OCI-LY1 (cell line): ENCODE data around the gene KLB.

Experiments used
- H2AFZ ChIP-seq: fragments of 200-600 bp; sonication (generic), shearing (Covaris generic); 2 replicates; pipeline ENCODE4 v1.6.0; 2014; ENCODE audit warnings: antibody characterized with exemption, mild to moderate bottlenecking, low read length
- H3F3A ChIP-seq: fragments of 200-600 bp; sonication (generic), shearing (Covaris generic); 2 replicates; pipeline ENCODE4 v1.6.0; 2014; ENCODE audit warnings: mild to moderate bottlenecking, antibody characterized with exemption, low read length, moderate library complexity; ENCODE audit not compliant: insufficient read depth
- H3K27ac ChIP-seq: fragments of 200-600 bp; sonication (generic); 2 replicates; pipeline ENCODE4 v1.5.1; 2014; ENCODE audit warnings: low read length, mixed run types, mild to moderate bottlenecking, low read depth; ENCODE audit not compliant: poor library complexity, severe bottlenecking
- H3K27me3 ChIP-seq: fragments of 200-600 bp; sonication (generic); 2 replicates; pipeline ENCODE4 v1.6.0; 2014; ENCODE audit warnings: antibody characterized with exemption, mild to moderate bottlenecking, low read length, moderate library complexity; ENCODE audit not compliant: insufficient read depth
- H3K36me3 ChIP-seq: fragments of 200-600 bp; sonication (generic); 2 replicates; pipeline ENCODE4 v1.6.1; 2014; ENCODE audit warnings: mild to moderate bottlenecking, antibody characterized with exemption, low read length, moderate library complexity, mixed read lengths; ENCODE audit not compliant: insufficient read depth
- H3K4me1 ChIP-seq: fragments of 200-600 bp; sonication (generic); 2 replicates; pipeline ENCODE4 v1.5.1; 2014; ENCODE audit warnings: mild to moderate bottlenecking, low read length, moderate library complexity; ENCODE audit not compliant: insufficient read depth, severe bottlenecking
- H3K4me2 ChIP-seq: fragments of 200-600 bp; sonication (generic), shearing (Covaris generic); 2 replicates; pipeline ENCODE4 v1.6.1; 2014; ENCODE audit warnings: low read length
- H3K4me3 ChIP-seq: fragments of 200-600 bp; sonication (generic); 2 replicates; pipeline ENCODE4 v1.5.1; 2014; ENCODE audit warnings: low read length, low read depth, mild to moderate bottlenecking, mixed read lengths; ENCODE audit not compliant: poor library complexity, severe bottlenecking
- H3K79me2 ChIP-seq: fragments of 200-600 bp; shearing (Covaris generic); 2 replicates; pipeline ENCODE4 v1.6.1; 2016; ENCODE audit warnings: mixed run types, low read length, mixed read lengths; ENCODE audit not compliant: insufficient read depth
- H3K9ac ChIP-seq: fragments of 200-600 bp; sonication (generic), shearing (Covaris generic); 2 replicates; pipeline ENCODE4 v1.6.1; 2014; ENCODE audit warnings: mild to moderate bottlenecking, low read length, mixed read lengths
- H3K9me2 ChIP-seq: fragments of 200-600 bp; sonication (generic), shearing (Covaris generic); 2 replicates; pipeline ENCODE4 v1.6.1; 2014; ENCODE audit warnings: low read depth, mild to moderate bottlenecking, low read length, mixed read lengths
- H3K9me3 ChIP-seq: fragments of 200-600 bp; shearing (Covaris generic); 2 replicates; pipeline ENCODE4 v1.6.1; 2014; ENCODE audit warnings: low read length, mixed read lengths
- H4K20me1 ChIP-seq: fragments of 200-600 bp; sonication (generic), shearing (Covaris generic); 2 replicates; pipeline ENCODE4 v1.6.0; 2016; ENCODE audit warnings: mild to moderate bottlenecking, low read length; ENCODE audit not compliant: insufficient read depth
- EZH2 ChIP-seq: fragments of 200-600 bp; sonication (generic), shearing (Covaris generic); IDR thresholded peaks from 2 replicates; pipeline ENCODE4 v1.8.0; 2017; ENCODE audit warnings: borderline replicate concordance, mixed run types, mild to moderate bottlenecking, antibody characterized with exemption, low read length, moderate library complexity, mixed read lengths
- TF ChIP-seq, protein P1 (sequence below): fragments of 200-600 bp; sonication (generic), shearing (Covaris generic); IDR thresholded peaks from 2 replicates; pipeline ENCODE4 v1.5.1; 2017; ENCODE audit warnings: mild to moderate bottlenecking, antibody characterized with exemption, low read length, moderate library complexity, mixed read lengths

Gene KLB

DNA sequence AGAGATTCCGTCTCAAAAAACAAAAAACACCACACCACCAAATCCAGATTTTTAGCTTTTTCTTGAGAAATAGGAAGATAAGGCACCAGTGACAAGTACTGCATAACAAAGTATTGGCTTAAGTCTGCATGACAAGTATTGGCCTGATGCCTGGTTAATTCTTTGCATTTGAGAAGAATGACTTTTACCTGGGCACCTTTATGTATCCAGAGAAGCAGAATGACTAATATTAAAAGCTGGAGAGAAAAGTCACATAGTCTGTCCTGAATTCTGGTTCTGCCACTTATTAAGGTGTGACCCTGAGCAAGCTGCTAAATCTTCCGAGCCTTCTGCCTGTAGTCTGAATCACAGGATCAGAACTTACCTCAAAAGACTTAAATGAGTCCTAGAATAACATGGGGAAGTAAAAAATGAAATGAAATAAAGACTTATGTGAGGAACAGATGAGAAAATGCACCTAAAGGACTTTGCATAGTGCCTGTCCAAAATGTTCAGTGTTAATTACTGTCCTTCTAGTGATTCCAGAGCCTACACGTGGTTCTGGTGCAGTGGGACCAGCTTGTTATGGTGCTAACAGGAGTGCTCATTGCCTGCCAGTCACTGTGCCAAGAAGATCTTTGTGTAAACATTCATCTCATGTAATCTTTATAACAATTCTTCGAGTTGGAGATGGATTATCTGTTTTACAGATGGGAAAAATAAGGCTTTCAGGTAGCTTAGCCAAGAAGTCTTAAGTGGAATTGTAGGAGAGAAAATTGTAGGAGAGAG lies 88.9 kb downstream of the KLB start:
- Histone ChIP-seq H3K4me1 (no peaks in the 10 kb centered on the region), H3K4me3 (no peak overlapping the region), H3F3A (no peaks in the 10 kb centered on the region), H3K27ac (no peak overlapping the region), H3K9me3 (no peaks in the 10 kb centered on the region), H3K9me2 (no peaks in the 10 kb centered on the region), H3K9ac (no peak overlapping the region), H3K36me3 (peaks cover 17% of the 10 kb centered on the region), H3K27me3 (no peaks in the 10 kb centered on the region), H2AFZ (no peak overlapping the region), H3K79me2 (no peaks in the 10 kb centered on the region), H3K4me2 (no peak overlapping the region), H4K20me1 (no peaks in the 10 kb centered on the region)
- TF ChIP-seq, protein P1, sequence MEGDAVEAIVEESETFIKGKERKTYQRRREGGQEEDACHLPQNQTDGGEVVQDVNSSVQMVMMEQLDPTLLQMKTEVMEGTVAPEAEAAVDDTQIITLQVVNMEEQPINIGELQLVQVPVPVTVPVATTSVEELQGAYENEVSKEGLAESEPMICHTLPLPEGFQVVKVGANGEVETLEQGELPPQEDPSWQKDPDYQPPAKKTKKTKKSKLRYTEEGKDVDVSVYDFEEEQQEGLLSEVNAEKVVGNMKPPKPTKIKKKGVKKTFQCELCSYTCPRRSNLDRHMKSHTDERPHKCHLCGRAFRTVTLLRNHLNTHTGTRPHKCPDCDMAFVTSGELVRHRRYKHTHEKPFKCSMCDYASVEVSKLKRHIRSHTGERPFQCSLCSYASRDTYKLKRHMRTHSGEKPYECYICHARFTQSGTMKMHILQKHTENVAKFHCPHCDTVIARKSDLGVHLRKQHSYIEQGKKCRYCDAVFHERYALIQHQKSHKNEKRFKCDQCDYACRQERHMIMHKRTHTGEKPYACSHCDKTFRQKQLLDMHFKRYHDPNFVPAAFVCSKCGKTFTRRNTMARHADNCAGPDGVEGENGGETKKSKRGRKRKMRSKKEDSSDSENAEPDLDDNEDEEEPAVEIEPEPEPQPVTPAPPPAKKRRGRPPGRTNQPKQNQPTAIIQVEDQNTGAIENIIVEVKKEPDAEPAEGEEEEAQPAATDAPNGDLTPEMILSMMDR, result no peak
- no peak for TF ChIP-seq EZH2

DNA sequence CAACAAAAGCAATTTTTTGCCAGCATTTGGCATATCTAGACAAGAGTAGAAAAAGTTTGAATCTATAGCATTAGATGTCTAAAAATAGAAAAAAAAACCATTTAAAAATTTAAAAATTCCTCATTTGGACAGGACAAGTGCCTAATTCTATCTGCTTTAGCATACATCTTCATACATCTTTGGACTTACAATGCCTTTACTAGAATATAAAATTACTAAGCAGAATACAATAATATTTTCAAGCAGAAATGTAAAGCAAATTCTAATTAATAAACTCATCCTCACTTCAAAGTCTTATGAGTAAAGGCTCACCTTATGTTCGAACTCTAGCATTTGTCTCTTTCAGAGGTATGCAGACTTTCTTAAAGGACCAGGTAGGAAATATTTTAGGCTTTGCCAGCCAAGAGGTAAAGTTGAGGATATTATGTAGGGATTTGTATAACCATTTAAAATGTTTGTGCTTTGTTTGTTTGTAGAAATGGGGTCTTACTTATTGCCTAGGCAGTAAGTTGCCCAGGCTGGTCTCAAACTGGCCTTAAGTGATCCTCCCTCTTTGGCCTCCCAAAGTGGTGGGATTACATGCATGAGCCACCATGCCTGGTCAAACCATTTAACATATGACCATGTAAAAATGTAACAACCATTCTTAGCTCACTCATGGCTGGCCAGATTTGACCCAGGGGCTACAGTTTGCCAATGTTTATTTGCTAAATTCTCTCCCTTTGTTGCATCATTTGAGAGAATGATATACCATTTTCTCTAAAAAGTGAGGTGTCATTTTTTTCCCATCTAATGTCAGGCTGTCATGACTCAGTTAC lies 91.4 kb downstream of the KLB start:
- Histone ChIP-seq H3K9me2 (no peaks in the 10 kb centered on the region), H3K9me3 (no peaks in the 10 kb centered on the region), H3K4me2 (no peak overlapping the region), H3F3A (no peaks in the 10 kb centered on the region), H3K4me3 (no peak overlapping the region), H2AFZ (no peak overlapping the region), H3K9ac (no peak overlapping the region), H4K20me1 (no peaks in the 10 kb centered on the region), H3K36me3 (peaks cover 31% of the 10 kb centered on the region), H3K79me2 (no peaks in the 10 kb centered on the region), H3K4me1 (no peaks in the 10 kb centered on the region), H3K27ac (no peak overlapping the region), H3K27me3 (no peaks in the 10 kb centered on the region)
- TF ChIP-seq, protein P1, result no peak
- no peak for TF ChIP-seq EZH2

DNA sequence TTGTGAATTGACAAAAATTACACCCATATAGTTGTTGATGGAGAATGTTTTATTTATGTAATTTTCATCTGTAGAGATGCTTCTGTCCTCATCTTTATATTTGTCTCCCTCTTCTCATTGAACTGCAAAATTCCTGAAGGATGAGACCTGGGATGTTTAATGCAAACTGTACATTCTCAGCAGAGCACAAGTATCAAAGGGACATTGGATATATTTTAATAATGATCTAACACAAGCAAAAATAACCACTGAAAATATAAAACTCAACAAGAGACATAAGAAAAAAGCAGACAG lies 91.9 kb downstream of the KLB start:
- H3K4me2 ChIP-seq, result no peak overlapping the region
- H3K9me3 ChIP-seq, result no peaks in the 10 kb centered on the region
- TF ChIP-seq, protein P1, result no peak
- no peak for TF ChIP-seq EZH2
- no peak overlapping the region for H3K4me3 ChIP-seq
- H3K27ac ChIP-seq, result no peak overlapping the region
- H3F3A ChIP-seq, result no peaks in the 10 kb centered on the region
- no peaks in the 10 kb centered on the region for H3K9me2 ChIP-seq
- no peak overlapping the region for H2AFZ ChIP-seq
- no peaks in the 10 kb centered on the region for H3K4me1 ChIP-seq
- H3K79me2 ChIP-seq, result no peaks in the 10 kb centered on the region
- H3K36me3 ChIP-seq, result peaks cover 37% of the 10 kb centered on the region
- no peaks in the 10 kb centered on the region for H4K20me1 ChIP-seq
- no peaks in the 10 kb centered on the region for H3K27me3 ChIP-seq
- H3K9ac ChIP-seq, result no peak overlapping the region
